GM18861 (cell line): ENCODE results near the gene AMFR.

Source experiments
- ATAC-seq: cut with Tn5 transposase; IDR thresholded peaks from one replicate; pipeline ENCODE4 v1.9.1; 2021; ENCODE audit not compliant: unreplicated experiment

Gene AMFR

DNA sequence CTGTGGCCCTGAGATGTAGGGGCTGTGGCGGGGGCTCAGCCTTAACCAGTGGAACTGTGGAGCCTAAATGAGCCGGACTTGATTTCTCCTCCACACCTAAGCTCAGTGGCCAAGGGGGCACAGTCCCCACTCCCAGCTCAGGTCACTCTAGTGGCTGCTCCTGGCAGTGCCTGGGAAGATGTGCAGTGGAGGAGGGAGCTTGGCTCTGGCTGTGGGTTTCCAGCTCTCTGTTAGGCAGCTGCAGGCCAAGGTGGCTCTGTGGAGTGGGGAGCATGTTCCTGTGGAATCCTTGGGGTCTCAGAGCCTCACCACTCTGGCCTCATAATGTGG lies 76.3 kb downstream of the AMFR start:
- no peak for ATAC-seq

DNA sequence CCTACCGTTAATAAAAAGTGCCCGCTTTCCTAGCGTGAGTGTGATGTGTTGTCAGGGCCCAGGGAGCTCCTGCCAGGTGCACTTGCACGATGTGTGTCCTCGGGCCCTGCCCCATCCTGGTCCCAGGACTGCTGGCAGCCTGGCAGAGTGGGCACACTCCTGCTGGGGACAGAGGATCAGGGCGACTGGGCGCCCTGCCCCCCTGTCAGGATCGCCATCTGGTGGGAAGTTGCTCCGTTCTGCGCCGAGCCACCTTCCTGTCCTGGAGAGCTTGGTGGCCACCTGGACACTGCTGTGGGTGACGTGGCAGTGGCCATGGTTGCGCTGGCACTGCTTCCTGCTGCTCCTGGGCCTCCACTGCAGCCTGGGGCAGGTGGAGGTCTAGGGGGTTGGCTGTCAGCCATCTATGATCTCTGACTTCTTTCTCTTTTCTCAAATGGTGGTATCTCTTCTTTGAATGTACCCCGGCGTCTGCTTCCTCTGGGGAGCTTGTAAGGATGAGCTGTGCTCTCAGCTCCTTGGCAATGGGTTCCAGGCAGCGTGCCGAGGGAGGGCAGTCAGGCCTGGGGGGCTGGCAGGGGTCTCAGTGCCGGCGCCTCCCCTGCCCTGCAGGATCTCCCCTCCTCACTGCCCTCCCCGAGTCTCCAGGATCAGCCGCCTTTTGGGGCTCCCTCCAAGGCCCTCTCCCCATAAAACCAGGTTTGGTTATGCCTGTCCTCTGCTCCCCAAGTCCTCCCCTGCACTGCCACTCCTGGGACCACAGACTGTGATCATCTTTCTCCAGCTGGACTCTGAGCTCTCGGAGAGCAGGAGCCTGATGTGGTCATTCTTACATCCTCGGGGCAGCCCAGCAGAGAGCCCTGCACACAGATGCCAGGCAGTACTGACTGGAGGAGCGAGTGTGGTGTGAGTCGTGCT lies 76.9 kb downstream of the AMFR start:
- no peak for ATAC-seq

DNA sequence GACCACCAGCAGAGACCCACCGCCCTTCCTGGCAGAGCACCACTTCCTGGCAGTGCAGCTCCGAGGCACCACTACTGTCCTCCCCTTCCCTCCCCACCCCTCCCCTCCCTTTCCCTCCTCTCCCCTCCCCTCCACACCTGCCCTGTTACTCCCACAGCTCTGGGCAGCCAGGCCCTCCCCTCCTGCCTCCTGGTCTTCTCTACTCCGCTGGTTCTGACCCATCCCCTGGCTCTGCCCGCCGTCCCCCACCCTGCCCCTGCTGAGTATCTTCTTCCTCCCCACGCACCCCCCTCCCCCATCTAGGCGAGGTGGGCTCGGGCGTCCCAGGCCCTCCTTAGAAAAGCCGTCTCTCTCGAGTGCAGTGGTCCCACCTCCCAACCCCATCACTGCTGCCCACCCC lies 77.7 kb downstream of the AMFR start:
- no peak for ATAC-seq

DNA sequence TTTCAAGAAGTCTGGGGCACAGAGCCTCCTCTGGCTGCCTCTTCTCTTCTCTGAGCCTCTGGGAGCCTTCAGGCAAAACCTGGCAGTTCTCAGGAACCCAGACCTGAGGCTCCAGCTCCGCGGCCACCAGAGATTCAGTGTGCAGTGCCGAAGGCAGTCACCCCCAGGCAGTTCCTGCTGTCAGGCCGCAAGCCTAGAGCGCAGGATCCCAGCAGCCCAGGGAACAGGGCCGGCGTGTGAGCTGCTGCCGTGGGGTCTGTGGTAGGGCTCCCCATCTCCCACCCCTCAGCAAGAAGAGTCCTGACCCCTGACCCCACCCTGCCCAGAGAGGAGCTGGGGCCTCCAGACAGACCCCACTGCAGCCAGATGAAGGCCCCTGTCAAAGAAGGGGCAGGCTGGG lies 78.2 kb downstream of the AMFR start:
- ATAC-seq = no peak

DNA sequence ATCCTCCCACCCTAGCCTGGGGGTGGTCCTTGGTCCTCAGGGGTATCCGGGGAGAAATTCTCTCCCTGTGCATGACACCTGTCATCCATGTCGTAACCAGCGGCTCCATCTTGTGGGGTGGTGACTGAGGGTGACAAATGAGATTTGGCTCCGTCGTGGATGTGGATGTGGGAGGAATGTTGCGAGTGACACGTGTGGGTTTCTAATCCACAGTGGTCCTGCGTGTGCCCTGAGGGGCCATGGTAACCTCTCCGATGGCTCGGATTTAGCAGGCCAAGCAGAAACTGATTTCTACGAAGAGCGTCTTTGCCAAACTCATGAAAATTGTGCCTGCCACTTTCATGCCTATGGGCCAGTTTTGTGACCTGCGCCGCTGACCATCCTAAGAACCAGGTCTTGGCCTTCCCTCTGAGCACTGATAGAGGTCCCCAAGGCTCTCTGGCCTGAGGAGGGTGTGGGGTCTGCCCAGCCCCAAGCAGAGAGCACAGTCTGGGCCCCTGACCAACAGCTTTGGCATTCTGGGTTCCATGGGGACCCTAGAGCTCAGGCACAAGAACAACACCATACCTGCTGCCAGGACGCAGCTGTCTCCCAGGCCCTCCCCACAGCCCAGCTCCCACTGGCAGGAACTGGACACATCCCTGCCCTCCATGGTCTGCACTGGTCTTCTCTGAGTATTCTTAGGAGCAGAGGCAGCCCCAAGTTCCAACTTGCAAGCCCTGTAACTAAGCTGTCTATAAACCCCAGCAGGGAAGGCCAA lies 79.0 kb downstream of the AMFR start:
- no peak for ATAC-seq

DNA sequence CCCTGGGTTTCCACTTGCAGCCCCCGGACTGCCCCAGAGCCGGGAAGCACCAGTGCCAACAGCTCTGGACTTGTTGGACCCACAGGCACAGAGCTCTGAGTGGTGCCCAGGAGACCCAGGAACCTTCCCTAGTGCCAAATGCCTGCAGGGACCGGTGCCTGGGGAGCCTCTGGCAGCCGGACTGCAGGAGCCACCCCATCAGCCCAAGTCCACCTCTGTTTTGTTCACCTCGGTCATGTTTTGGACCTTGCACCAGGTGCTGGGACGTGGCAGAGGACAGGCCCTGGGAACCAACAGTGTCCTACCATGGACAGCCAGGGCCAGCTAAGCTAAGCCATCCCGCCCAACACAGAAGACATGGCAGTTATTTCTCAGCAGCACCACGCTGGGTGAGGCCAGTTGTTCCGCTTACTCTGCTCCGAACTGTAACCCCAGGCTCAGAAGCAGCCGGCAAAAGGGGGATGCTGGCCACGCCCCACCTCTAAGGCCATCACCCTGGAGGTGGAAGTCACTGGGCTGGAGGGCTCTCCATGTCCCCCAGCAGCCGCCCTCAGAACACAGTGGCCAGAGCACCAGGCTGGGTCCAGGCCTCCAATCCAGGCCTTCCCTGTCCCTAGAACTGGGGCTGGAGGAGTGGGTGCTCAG lies 79.8 kb downstream of the AMFR start:
- no peak for ATAC-seq

DNA sequence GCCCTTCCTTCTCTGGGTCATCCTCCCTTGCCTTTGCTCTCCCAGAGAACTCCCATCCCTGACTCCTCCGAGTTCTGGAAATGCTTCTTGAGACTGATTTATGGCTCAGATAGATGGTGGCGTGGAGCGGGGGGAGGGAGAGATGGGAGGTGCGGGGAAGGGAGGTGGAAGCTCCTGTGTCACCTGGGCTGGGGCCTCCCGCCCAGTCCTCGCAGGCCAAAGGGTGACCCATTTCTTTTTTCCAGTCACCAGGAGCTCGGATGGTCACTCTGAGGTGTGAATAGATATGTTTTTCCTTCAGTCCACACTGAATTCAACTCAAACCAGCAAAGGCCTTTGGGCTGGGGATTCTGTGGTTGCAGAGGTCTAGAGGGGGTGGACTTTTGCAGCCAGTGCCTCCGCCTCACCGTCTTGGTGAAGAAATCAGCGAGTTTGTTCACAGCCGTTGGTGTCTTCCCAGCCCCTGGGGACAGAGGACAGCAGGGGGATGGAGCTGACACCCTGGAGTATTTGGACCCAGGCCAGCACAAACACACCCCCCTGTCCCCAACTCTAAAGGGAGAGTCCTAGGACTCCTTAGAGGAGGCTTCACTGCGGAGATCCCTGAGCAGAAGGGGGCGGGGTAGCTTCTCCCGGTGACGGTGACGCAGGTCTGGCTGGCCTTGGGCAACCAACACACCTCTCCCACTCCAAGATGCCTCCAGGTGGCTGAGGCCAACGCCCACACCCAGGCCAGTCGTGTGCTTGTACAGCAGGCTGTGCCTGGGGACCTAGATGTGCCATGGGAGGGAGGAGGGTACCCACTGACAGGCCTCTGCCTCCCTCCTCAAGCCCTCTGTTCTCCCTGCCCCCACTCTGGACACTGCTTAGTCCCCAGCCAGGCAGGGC lies 80.6 kb downstream of the AMFR start:
- ATAC-seq = no peak

DNA sequence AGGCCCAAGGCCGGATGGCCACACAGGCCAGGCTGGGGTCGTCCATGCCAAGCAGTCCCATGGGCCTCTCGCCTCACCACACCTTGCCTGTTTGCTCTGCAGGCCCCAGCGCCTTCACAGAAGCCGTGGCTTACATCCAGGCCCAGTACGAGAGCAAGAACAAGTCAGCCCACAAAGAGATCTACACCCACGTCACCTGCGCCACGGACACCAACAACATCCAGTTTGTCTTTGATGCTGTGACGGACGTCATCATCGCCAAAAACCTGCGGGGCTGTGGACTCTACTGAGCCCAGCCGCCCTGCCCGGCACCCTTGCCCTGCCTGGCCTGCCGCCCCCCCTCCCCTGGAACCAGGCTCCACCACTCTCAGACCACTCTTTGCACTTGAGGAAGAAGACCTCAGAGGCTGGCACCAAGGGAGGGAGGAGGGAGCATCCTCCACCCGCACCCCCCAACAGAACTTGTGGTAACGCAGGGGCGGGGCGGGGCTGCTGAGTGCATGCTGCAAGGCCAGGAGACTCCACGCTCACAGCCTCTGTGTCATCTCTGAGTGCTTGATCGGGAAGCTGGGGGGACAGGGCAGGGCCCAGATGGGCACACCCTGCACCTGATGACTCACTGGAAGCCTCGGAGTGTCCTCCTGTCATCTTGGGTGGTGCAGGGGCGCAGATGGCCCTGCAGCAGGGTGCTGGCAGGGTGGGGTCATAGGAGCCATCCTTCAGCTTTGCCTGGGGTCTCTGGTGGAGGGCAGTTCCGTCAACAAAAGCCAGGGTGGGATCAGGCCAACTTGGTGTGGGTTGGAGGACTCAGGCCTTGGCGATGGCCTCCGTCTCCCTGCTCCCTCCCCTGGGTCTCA lies 81.5 kb downstream of the AMFR start:
- ATAC-seq = no peak

DNA sequence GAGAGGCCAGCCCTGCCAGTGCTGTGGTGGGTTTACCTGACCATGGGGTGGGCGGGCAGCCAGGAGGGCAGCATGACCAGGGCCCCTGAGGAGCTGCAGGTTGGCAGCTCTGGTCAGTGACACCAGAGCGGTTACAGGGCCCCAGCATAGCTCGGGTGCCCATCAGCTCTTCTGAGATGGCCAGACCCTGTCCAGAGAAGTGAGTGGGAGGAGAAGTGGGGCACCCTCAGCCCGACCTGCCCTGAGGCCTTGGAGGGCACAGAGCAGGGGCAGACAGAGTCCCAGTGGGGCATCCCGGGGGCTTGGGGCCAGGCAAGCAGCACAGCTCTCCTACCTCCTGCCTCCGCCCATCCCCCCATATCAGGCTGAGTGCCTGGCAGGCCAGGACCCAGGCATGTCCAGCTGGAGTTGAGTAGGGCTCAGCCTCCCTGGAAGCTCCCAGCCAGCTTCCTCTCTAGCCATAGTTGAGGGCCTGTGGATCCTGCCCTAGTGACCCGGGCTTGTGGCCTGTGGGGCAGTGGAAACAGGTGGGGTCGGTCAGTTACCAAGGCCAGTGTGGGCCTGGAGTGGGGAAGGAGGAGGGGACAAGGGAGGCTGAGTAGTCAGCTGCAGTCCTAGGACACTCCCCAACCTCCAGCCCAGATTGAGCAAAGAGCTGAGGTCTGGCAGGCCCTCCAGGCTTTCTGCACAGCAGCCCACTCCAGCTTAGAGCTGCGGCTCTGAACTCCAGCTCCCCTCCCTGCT lies 83.5 kb downstream of the AMFR start:
- ATAC-seq = no peak

DNA sequence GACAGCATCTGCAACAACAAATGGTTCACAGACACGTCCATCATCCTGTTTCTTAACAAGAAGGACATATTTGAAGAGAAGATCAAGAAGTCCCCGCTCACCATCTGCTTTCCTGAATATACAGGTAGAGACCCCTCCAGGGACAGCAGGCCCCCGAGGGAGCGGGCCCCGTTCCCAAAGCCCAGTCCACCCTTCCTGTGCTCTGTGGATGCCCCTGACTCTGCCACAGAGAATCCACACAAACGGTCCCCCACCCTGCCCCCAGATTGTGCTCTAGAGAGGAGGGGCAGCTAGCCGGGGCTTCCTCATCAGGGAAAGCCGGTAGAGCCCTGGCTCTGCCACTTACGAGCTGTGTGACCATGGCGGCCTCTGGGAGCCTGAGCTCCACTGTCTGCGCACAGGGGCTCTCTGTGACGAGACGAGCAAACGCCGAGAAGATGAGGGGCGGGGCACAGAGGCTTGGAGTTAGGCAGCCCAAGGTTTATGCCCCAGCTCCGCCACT lies 84.4 kb downstream of the AMFR start:
- ATAC-seq = no peak

DNA sequence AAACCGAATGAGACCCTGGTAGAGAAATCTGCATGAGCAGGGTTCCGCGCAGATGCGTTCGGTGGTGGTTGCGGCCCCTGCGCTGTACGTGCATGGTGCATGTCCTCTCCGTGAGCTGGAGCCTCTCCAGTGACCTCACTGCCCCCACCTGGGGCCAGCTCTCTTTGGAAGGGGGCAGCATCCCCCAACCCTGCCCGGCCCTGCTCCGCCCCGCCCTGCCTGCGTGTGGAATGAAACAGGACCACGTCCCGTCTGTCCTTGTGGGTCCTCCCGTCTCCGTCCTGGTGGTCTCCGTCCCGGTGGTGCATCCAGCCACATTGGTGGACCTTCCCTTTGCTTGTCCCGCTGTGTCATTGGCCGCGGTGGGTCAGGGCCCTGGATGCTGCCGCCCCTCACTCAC lies 84.9 kb downstream of the AMFR start:
- no peak for ATAC-seq

DNA sequence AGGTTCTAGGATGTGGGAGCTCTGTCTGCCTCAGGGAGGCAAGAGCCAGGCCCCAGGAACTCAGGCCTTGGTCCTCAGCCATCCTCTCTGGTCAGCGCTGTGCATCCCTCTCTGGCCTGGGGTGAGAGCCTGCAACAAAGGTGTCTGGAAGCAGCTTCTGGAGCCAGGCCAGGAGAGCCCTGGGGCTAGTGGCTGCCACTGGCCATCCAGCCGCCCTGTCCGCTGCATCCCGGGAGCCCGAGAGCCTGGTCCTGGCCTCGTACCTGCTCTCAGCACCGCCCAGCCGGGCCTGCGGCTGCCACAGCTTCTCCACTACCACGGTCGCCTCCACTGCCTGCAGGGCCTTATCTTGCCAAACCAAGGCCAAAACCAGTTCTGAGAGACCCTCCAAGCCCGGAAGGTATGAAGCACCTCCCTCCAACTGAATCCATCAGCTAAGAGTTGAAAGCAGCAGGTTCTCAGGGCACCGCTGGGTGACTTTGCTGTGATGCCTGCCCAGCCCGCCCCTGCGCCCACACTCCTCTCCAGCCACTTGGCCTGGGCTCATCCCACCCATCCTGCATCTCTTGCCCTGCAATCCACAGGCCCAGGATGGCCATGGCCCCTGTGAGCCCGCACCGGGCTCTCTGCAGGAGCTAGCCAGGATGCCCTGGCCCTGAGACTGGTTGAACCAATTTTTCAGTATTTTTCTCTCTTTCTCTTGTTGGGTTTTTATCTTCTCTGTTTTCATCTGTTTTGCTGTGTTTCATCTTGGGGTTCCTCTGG lies 85.7 kb downstream of the AMFR start:
- ATAC-seq = no peak

DNA sequence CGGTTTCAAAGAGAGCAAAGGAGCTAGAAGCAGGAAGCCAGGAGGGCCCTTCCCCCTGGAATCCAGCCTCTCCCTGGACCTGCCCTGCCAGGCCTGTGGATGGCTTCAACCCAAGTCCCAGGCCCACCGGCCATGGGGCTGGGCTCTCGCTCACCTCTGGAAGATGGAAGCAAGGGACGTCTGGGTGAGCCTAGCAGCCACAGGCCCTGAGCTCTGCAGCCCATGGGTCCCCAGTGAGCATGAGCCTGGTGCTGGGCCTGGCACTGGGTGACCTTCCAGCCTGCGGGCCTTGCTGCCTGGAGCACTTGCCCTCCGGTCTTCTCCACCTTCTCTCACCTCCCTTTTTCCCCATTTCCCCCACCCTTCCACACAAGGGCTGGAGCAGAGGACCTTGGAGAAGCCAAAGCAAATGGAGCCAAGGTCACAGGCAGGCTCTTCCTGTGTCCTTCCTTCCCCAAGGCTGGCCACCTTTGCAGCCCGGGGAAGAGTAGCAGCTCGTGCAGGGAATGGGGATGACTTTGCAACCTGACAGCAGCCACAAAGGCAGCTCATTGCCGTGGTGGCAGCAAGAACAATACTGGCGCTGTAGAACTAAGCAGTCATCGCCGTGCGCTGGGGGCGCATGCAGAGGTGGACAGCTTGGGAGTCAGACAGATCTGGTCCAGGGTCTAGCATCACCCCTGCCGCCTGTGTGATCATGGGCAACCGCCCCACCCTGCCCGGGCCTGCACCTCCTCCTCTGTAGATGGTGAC lies 86.6 kb downstream of the AMFR start:
- ATAC-seq = no peak

DNA sequence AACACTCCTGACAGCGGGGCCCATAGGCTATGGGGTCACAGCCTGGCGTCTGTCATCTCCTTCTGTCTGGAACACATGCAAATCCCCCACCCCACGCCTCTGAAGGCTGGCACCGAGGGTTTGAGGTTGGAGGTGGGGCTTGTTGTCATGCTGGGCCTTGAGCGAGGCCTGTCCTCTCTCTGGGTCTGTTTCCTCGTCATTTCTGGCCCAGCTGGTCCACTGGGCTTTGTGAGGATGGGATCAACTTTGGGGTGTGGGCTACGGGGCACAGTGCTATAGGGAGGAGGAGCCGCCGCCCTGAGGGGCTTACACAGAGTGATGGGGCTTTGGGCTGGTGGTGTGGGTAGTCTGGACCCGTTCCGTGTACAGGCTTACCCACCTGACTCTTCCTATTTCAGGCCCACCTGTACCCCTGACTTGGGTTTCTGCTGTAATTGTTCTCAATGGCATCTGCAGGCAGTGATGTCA lies 87.5 kb downstream of the AMFR start:
- ATAC-seq = no peak

DNA sequence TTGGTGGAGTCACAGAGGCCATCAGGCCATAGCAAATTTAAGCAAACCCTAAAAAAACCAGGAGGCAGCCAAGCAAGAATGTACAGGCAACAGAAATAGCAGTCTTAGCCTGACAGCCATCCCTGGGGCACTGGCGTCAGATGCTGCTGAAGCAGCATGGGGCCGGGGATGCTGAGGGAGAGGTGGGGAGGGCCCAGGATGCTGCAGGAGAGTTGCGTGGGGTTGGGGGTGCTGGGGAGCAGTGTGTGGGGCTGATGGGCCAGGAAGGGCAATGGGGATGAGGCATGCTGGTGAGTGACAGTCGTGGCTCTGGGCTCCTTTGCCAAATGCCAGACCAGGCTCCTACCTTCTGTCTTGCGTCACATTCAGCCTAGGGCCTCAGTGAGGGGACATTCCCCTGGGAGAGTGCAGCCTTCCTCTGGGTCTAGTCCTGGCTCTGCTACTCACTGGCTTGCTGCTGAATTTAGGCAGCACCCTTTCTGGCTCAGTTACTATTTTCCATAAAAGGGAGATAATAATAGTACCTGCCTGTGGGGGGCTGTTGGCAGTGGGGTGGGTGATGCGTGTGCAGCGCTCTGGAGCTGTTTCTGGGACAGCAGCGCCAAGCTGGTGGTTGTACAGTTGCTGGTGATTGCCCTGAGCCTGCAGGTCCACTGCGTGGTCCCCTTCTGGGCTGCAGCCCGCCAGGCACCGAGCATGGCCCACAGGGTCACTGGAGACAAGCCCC lies 88.1 kb downstream of the AMFR start:
- ATAC-seq = no peak

DNA sequence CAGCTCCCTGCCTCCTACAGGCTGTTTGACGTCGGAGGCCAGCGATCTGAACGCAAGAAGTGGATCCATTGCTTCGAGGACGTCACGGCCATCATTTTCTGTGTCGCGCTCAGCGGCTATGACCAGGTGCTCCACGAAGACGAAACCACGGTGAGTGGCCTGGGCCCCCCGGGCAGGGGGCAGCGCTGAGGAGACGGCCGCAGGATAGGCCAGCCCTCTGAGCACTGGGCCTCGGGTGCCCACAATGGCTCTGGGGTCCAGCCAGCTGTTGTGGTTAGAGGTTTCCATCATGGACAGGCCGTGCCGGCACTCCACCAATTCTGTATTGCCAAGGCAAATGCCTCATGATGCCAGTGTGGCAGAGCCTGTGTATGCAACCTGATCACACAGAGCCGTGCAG lies 88.6 kb downstream of the AMFR start:
- ATAC-seq = no peak
